Uterus (tissue), 2 donors: Measurements from ENCODE around the gene PDK2.

Experiments used
- POLR2A ChIP-seq, 2 donors: fragments of 450-650 bp; IDR thresholded peaks; one replicate each; pipeline ENCODE4 v1.6.1; 2016; ENCODE audit warnings: antibody characterized with exemption in 2 of 2, mild to moderate bottlenecking in 1 of 2, moderate library complexity in 1 of 2
- TF ChIP-seq, protein P1 (sequence below), 4 experiments: fragments of 200-600 bp in 2 of 4; fragments of 450-650 bp in 2 of 4; sonication (generic) in 2 of 4; IDR thresholded peaks; one replicate each; pipeline ENCODE4 v1.5.1; 2016 to 2019; ENCODE audit warnings: antibody characterized with exemption in 4 of 4, mild to moderate bottlenecking in 2 of 4, moderate library complexity in 1 of 4

DNA sequence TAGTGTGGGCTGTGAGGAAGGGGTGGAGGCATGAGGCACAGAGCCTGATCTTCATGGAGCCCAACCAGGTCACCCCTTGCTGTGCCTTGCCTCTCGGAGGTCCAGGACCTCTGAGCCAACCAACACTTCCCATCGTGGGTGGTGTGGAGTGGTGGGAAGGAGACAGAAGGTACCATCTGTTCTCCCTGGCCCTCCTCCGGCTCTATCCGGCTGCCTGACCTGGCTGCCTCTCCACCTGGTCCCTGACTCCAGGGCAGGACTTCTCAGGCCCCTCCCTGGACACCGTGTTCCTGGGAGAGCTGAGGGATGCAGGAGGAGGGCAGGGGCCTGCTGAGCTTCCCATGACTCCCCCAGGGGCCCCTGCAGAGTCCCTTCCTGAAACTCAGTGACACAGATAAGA, 3.9 kb downstream of the PDK2 start:
- TF ChIP-seq, protein P1, sequence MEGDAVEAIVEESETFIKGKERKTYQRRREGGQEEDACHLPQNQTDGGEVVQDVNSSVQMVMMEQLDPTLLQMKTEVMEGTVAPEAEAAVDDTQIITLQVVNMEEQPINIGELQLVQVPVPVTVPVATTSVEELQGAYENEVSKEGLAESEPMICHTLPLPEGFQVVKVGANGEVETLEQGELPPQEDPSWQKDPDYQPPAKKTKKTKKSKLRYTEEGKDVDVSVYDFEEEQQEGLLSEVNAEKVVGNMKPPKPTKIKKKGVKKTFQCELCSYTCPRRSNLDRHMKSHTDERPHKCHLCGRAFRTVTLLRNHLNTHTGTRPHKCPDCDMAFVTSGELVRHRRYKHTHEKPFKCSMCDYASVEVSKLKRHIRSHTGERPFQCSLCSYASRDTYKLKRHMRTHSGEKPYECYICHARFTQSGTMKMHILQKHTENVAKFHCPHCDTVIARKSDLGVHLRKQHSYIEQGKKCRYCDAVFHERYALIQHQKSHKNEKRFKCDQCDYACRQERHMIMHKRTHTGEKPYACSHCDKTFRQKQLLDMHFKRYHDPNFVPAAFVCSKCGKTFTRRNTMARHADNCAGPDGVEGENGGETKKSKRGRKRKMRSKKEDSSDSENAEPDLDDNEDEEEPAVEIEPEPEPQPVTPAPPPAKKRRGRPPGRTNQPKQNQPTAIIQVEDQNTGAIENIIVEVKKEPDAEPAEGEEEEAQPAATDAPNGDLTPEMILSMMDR (IDR thresholded peaks at IDR 0.05): no peak
- TF ChIP-seq POLR2A (IDR thresholded peaks at IDR 0.05): no peak
